ENCODE measurements around the gene COX6B2. TPM values are rescaled to one million over a fixed set of nuclear protein-coding genes. Genes with fewer than 3 reads are reported as not detected.

Gene COX6B2
- total RNA-seq, 4 donors from 2014 or later, result 0.19 TPM; not detected in 3

GRCh38 chr19:55324662-55325061, 29.9 kb downstream of the COX6B2 start:
- no peaks in the 10 kb centered on the region for H3K36me3 ChIP-seq
- intact Hi-C loops (cut with DNase I), result no loop called here
- peaks cover 0 to 27% (median 2%) of the 10 kb centered on the region in 4 donors for H3K27me3 ChIP-seq
- no peaks in the 10 kb centered on the region for H3K9me3 ChIP-seq
- H3K27ac ChIP-seq (replicated peaks in 1 of 4), result peak overlapping the region in 1 of 4 donors; percentile 43
- TF ChIP-seq EP300 (IDR thresholded peaks at IDR 0.05), result no peak
- TF ChIP-seq POLR2A (IDR thresholded peaks at IDR 0.05; ENCODE audit: low read depth), result no peak
- no peak for TF ChIP-seq POLR2AphosphoS5 (IDR thresholded peaks at IDR 0.05)
- no peak for TF ChIP-seq CTCF (IDR thresholded peaks at IDR 0.05)
- DNase-seq (ENCODE audit: extremely low spot score), result no peak
- peaks cover 0 to 5% (median 0%) of the 10 kb centered on the region in 4 donors for H3K4me1 ChIP-seq
- H3K4me3 ChIP-seq, result no peak overlapping the region
- 88% methylated on average over 6 of the region's 6 CpGs for WGBS

- no peak for DNase-seq (ENCODE audit: extremely low spot score)
- no peak overlapping the region for H3K27ac ChIP-seq (replicated peaks in 1 of 4)
- H3K9me3 ChIP-seq, result no peaks in the 10 kb centered on the region
- intact Hi-C loops (cut with DNase I), result no loop called here
- peaks cover 0 to 30% (median 2%) of the 10 kb centered on the region in 4 donors for H3K27me3 ChIP-seq
- TF ChIP-seq CTCF (IDR thresholded peaks at IDR 0.05) (no peak), EP300 (IDR thresholded peaks at IDR 0.05) (no peak), POLR2AphosphoS5 (IDR thresholded peaks at IDR 0.05) (no peak), POLR2A (IDR thresholded peaks at IDR 0.05; ENCODE audit: low read depth) (no peak)
- WGBS, result 45% methylated on average over 9 of the region's 12 CpGs
- H3K4me1 ChIP-seq, result peaks cover 0 to 5% (median 0%) of the 10 kb centered on the region in 4 donors
- no peak overlapping the region for H3K4me3 ChIP-seq
- H3K36me3 ChIP-seq, result no peaks in the 10 kb centered on the region
Measured at GRCh38 chr19:55322204-55322885, 32.2 kb downstream of the COX6B2 start.

GRCh38 chr19:55321466-55322137, 32.9 kb downstream of the COX6B2 start:
- Histone ChIP-seq H3K27me3 (peaks cover 0 to 30% (median 2%) of the 10 kb centered on the region in 4 donors), H3K4me3 (no peak overlapping the region), H3K36me3 (no peaks in the 10 kb centered on the region), H3K27ac (replicated peaks in 1 of 4) (no peak overlapping the region), H3K9me3 (no peaks in the 10 kb centered on the region), H3K4me1 (peaks cover 0 to 5% (median 0%) of the 10 kb centered on the region in 4 donors)
- no peak for DNase-seq (ENCODE audit: extremely low spot score)
- TF ChIP-seq POLR2A (IDR thresholded peaks at IDR 0.05; ENCODE audit: low read depth), result no peak
- no peak for TF ChIP-seq EP300 (IDR thresholded peaks at IDR 0.05)
- TF ChIP-seq POLR2AphosphoS5 (IDR thresholded peaks at IDR 0.05), result no peak
- TF ChIP-seq CTCF (IDR thresholded peaks at IDR 0.05), result no peak
- intact Hi-C loops (cut with DNase I), result no loop called here
- 80% methylated on average over 7 of the region's 9 CpGs for WGBS

GRCh38 chr19:55320844-55321419, 33.6 kb downstream of the COX6B2 start:
- 83% methylated on average over 5 of the region's 8 CpGs for WGBS
- no peak for DNase-seq (ENCODE audit: extremely low spot score)

More at GRCh38 chr19:55320844-55321419, 33.6 kb downstream of the COX6B2 start:
- no peak overlapping the region for H3K4me3 ChIP-seq
- no peaks in the 10 kb centered on the region for H3K9me3 ChIP-seq
- intact Hi-C loops (cut with DNase I), result no loop called here
- no peak overlapping the region for H3K27ac ChIP-seq (replicated peaks in 1 of 4)
- peaks cover 0 to 30% (median 2%) of the 10 kb centered on the region in 4 donors for H3K27me3 ChIP-seq
- H3K36me3 ChIP-seq, result no peaks in the 10 kb centered on the region
- H3K4me1 ChIP-seq, result peaks cover 0 to 5% (median 0%) of the 10 kb centered on the region in 4 donors
- TF ChIP-seq POLR2A (IDR thresholded peaks at IDR 0.05; ENCODE audit: low read depth) (no peak), POLR2AphosphoS5 (IDR thresholded peaks at IDR 0.05) (no peak), CTCF (IDR thresholded peaks at IDR 0.05) (no peak), EP300 (IDR thresholded peaks at IDR 0.05) (no peak)
